ENCODE data around the gene C5orf46.

C5orf46 gene

DNA sequence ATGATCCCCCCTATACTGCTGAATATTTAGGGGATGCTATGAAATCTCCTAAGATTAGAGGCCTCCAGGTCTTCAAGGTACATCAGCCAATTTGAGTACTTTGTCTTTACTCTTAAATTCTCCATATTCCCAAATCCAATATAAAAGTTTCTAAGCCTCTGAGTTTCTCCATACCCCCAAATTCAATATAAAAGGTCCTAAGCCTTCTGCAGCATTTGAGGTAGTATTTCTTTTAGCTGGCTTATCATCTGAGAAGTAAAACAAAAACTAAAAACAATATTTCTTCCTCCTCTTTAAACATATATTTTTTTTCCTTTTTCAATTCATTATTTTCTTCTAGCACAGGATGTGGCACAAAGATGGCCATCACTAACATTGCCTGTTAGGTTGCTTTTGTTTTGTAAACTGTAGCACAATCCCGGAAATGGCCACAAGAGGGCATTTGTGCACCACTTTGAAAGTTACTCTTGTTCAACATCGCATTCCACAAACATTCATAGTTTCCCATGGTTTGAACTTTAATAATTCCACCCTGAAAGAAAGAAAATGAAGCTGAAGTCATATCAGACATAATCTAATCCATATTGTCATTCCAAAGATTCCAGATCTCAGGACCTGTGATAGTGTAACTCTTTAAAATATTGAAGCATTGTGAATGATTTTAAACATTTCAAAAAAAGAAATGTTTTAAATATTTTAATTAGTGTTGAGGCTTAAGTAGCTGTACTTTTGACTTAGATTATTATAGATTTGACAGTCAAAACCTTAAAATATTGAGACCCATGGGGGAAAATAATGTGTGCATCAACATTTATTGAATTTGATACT lies 48.8 kb downstream of the C5orf46 start:
- DNase-seq = peak; percentile 16

DNA sequence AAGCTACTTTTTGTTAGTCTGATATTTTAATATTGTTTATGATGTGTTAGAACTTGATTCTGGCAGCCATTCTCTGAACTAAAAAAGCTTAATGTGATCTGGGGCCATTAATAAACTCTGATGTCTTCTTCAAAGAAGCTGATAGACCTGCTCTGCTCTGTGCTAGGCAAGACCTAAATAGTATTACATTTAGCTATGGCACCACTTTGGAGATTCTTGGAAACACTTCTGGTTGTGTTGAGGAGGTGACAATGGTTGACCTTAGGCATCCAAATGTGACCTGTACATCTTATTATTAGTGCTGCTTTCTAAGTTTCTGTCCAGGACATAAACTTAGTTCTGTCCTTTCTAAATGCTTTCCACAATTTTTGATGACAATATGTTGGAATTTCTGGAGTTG lies 49.5 kb downstream of the C5orf46 start:
- DNase-seq = no peak

DNA sequence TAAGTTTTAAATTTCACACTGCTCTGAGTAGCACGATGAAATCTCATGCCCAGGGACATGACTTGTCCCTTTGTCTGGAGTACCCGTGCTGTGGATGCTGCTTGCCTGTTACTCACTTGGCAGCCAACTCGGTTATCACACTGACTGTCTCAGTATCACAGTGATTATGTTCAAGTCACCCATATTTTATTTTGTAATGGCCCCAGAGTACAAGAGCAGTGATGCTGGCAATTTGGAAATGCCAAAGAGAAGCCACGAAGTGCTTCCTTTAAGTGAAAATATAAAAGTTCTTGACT lies 50.6 kb downstream of the C5orf46 start:
- no peak for DNase-seq

DNA sequence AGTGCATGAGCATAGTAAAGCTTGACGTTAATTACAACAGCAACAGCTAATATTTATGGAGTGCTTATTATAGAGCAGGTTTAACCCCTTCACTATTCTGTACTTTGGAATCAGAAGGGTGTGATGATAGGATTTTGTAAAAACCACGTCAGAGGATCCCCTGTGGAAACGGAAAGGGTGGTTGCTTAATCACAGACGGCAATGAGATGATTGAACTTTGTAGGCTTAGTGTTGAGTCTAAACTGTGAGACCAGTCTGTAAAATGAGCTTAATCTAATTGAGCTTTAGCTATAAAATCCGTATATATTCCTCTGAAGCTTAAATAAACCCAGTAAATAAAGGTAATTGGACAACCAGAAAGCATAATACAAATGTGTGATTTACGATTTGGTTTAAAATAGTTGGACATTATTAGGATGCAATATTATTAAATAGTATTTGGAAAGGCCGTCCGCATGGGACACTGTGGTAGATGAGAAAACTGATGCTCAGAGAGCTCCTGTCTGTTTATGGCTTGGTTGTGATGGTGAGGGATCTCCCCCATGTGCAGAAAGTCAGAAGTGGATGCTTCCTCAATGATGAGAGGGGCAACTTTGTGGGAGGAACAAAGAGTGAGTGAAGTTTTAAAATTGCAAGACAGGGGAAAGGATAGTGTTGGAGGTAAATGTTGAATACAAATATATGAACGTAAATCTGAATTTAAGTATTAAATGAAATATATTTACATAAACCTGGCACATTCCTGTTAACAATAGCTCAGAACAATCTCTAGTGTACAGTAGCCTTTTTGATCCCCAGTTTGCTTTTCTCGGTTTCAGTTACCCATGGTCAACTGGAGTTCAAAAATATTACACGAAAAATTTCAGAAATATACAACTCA lies 51.2 kb downstream of the C5orf46 start:
- DNase-seq = no peak

DNA sequence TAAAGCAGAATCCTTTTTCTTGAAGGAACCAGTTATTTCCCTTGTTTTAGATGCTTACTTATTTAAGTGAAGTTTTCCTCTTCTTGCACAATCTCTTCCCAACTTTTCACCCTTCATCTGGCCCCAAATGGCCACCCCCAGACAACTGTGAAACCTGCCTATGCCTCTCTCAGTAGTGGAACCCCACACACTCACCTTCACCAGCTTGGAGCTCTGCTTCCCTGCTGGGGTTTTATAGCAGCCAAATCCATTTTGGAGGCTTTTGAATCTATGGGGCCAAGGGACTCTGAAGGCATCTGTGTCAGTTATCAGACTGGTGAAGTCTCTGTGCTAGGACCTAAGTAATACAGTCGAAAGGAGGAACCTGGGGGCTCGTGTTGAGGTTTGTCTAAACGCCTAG lies 52.0 kb downstream of the C5orf46 start:
- no peak for DNase-seq

DNA sequence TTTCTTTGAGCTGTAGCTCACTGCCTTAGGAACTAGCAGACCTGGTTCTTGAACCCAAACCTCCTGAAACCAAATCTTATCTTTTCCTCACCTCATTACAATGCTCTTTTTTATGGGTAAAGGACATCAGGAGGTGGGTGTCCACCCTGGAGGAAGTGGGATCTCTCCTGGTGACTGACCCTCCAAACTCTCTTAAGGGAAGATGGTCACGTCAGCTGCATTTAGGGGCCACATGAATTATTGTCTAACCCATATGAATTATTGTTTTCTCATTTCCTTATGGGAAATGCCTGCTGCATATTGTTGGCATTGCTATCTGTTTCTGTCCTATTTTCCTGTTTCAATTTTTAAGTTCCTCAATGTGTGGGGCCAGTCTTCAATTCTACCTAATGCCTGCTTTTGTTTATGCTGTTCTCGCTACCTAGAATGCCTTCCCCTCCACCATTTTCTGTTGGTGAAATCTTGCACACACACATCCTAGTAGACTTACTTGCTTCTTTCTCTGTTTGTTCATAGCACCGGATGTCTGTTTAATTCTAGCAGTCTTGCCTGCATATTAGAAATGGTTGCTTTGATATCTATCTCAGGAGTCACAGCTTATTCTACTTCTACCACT lies 52.9 kb downstream of the C5orf46 start:
- no peak for DNase-seq

DNA sequence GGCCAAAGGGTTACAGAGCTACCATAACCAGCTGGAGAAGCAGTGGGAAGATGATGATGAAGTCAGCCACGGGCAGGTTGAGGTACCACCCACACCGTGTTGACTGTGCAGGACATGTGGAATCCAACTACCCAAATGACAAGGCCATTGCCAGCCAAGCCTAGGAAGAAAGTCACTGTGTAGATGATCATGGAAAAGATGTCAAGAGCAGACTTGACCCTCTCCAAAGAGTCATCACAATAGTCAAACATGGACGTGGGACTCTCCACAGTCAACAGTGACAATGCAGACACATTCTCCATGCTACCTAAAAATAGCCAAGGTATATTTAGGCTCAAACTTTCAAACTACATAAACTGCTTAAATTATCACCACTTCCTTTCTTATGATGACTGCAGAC lies 54.0 kb downstream of the C5orf46 start:
- DNase-seq = no peak

DNA sequence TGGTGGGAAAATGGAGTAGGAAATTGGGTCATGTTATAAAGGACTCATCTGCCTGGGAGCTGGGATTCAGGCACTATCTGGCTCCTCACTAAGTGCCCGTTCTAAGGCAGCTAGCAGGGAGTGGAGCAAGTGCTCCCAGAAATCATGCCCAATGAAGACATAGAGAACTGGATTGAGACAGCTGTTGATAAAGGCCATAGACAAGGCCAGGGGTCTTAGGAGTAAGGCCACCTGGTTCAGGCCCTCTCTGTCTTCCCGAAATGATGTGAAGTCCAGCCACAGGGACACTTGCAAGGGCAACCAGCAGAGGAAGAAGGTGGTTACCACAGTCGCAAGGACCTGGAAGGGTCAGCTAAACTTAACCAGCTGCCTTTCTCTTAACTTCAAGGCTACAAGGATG lies 54.8 kb downstream of the C5orf46 start:
- no peak for DNase-seq

DNA sequence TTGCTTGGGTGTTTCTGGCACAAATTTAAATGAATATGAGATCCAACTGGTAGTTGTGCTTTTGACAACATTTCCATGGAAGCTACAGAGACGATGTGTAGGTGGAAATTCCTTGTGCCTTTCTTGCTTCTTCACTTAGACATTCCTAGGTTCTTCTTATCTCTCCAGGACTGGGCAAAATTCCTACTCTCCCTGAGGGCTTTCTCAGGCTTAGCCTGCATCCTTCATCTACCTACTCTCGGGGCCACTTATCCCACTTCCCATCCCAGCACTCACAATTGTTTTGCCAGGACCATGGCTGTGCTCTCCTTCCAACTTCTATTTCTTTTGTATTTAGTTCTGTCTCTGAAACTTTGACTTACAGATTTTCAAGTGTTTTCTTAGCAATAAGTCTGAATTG lies 57.1 kb downstream of the C5orf46 start:
- no peak for DNase-seq

DNA sequence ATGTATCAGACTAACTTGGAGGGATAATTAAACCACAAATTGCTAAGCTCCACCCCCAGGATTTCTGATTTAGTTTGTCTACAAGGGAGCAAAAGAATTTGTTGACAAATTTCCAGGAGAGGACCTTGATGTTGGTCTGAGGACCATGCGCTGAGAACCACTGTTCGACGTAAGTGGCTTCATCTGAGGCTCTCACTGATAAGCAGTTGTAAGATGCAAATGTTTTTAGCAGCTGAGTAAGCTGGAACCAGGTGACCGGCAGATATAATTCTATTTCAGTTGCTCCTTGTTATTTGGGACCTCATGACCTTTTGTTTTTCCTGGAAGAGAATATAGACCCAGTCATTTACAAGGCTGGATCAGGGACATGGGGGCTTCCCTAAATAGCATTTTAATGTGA lies 60.7 kb downstream of the C5orf46 start:
- no peak for DNase-seq

DNA sequence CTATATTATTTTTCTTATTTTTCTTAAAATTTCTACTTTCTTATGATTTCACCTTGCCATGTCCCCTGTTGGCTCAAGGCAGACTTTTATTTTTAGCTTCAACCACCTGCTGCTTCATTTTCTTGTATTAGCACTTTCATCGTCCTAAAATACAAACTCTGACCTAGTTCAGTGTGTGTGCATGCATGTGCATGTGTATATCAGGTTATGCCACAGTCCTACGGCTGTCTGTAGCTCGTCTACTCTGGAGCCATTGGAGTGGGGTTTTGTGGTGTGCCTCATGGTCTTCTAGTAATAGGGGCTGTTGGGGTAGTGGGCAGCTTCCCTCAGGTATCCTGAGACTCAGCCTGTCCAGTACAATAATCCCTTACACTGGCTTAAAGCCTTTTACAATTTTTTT lies 61.5 kb downstream of the C5orf46 start:
- DNase-seq = no peak

DNA sequence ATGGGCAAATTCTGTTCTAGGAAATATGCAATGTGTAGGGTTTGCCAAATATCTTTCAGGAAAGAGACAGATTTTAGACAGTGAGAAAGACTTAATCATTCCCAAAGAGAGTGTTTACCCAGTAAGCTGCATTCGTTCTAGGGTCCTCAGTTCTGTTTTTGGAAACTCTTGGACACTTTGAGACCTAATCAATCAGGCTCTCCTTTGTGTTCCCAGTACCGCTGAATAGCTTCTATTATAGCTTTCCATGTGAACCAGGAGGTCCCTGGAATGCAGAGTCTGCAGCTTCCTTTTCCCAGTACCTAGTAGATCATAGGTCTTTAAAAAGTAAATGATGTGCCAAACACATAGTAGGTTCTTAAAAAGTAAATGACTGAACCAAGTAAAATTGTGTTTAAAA lies 63.5 kb downstream of the C5orf46 start:
- DNase-seq = no peak
